Testis (tissue), 3 donors: Measurements from ENCODE around the gene USP20. TPM values are rescaled to one million over a fixed set of nuclear protein-coding genes. Genes with fewer than 3 reads are reported as not detected.

Source experiments
- DNase-seq: peaks from one replicate; pipeline ENCODE4 v3.0.0-alpha.2; 2019
- H3K27ac ChIP-seq, 2 donors: fragments of 200-600 bp; sonication (generic); one replicate each; pipeline ENCODE4 v1.5.1; 2019
- H3K27me3 ChIP-seq: fragments of 200-600 bp; sonication (generic); one replicate; pipeline ENCODE4 v1.5.1; 2019
- H3K36me3 ChIP-seq: fragments of 200-600 bp; sonication (generic); one replicate; pipeline ENCODE4 v1.5.1; 2017; ENCODE audit warnings: low read depth; ENCODE audit errors: missing control alignments
- H3K4me1 ChIP-seq: fragments of 200-600 bp; sonication (generic); one replicate; pipeline ENCODE4 v1.5.1; 2019
- H3K4me3 ChIP-seq, 2 donors: fragments of 200-600 bp; sonication (generic); one replicate each; pipeline ENCODE4 v1.5.1; 2017 to 2019
- H3K9me3 ChIP-seq: fragments of 200-600 bp; sonication (generic); one replicate; pipeline ENCODE4 v1.5.1; 2017
- CTCF ChIP-seq, 3 experiments: fragments of 450-650 bp in 2 of 3; fragments of 200-600 bp in 1 of 3; sonication (generic) in 1 of 3; IDR thresholded peaks; one replicate each; pipeline ENCODE4 v1.5.1; 2016 to 2019; ENCODE audit warnings: antibody characterized with exemption in 3 of 3, mild to moderate bottlenecking in 2 of 3, moderate library complexity in 1 of 3
- POLR2A ChIP-seq: fragments of 450-650 bp; IDR thresholded peaks from one replicate; pipeline ENCODE4 v1.6.1; 2017; ENCODE audit warnings: antibody characterized with exemption, mild to moderate bottlenecking, moderate library complexity
- WGBS, 2 donors: methylation state at CpG; one replicate each; pipeline ENCODE4 v1.1.5; 2018; 5-methylcytosine and 5-hydroxymethylcytosine counted together
- intact Hi-C: fragments of 100-400 bp; cut with DNase I; formaldehyde crosslinking; loops from one replicate; pipeline ENCODE4 v1.15.1; 2023; ENCODE audit warnings: low total_unique reads
- polyA plus RNA-seq: library from polyadenylated mRNA; stranded (reverse); fragments of 350-450 nt; fragmentation: Illumina TruSeq; extraction: RNeasy Lipid Tissue Mini Kit (QIAGEN cat#74804); gene quantifications from one replicate; pipeline ENCODE4 v1.2.3, GENCODE V29; 2014; ENCODE audit warnings: low read depth, low replicate concordance; ENCODE audit not compliant: insufficient read depth
- total RNA-seq, 2 donors: library from RNA; depleted of rRNA; stranded (reverse); fragments of >200 nt; gene quantifications; one replicate each; pipeline ENCODE4 v1.2.3, GENCODE V29; 2016

The USP20 gene
- total and polyA plus RNA-seq, 3 donors from 2014 or later = 37.4 to 48.3 (median 46.8) TPM

DNA sequence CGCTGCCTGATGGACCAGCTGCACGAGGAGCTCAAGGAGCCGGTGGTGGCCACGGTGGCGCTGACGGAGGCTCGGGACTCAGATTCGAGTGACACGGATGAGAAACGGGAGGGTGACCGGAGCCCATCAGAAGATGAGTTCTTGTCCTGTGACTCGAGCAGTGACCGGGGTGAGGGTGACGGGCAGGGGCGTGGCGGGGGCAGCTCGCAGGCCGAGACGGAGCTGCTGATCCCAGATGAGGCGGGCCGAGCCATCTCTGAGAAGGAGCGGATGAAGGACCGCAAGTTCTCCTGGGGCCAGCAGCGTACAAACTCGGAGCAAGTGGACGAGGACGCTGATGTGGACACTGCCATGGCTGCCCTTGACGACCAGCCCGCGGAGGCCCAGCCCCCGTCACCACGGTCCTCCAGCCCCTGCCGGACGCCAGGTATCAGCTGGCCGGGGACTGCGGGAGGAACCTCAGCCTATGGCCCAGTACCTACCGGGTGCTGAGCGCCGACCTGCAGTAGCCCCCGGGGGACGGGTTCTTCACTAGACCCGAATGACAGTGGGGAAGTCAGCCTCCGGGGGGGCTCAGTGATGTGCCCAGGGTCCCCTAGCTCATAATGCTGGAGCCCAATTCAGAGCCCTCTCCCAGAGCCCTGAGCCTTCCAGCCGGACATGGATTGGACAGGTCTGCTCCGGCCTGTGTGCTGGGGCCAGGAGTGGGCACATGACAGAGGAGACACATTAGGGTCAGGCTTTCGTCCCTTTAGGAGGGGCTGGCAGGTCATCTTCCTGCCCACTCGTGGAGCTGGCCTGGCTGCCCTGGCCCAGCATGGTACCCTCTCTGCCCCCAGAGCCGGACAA lies 33.0 kb downstream of the USP20 start:
- WGBS, 2 donors = 82 to 85% methylated on average over 20 to 48 of the region's 48 CpGs
- H3K27ac ChIP-seq = no peak overlapping the region
- H3K4me3 ChIP-seq = no peak overlapping the region
- H3K4me1 ChIP-seq = no peaks in the 10 kb centered on the region
- no peaks in the 10 kb centered on the region for H3K9me3 ChIP-seq
- TF ChIP-seq CTCF (IDR thresholded peaks at IDR 0.05) = no peak
- TF ChIP-seq POLR2A = no peak
- no peaks in the 10 kb centered on the region for H3K27me3 ChIP-seq
- intact Hi-C loops = no loop called here
- DNase-seq = no peak
- H3K36me3 ChIP-seq = no peaks in the 10 kb centered on the region

DNA sequence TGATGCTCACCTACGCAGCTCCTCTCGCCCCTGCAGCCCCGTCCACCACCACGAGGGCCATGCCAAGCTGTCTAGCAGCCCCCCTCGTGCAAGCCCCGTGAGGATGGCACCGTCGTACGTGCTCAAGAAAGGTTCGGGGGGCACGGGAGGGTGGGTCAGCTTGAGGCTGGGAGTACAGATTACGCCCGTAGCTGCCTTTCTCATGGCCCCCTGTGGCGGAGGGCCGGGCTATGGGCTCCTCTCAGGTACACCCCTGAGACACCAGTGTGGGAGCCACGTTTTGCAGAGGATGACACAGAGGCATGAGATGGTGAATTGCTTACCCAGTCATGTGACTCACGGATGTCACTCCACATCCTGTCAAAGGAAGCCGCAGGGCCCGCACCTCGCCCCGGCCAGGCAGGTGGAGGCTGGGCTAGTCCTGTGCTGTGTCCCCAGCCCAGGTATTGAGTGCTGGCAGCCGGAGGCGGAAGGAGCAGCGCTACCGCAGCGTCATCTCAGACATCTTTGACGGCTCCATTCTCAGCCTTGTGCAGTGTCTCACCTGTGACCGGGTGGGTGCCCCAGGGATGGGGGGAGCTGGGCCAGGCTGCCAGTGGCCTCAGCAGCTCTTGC lies 33.7 kb downstream of the USP20 start:
- H3K9me3 ChIP-seq = no peaks in the 10 kb centered on the region
- intact Hi-C loops = no loop called here
- no peaks in the 10 kb centered on the region for H3K4me1 ChIP-seq
- H3K4me3 ChIP-seq = no peak overlapping the region
- 92 to 93% methylated on average over 21 to 28 of the region's 28 CpGs for WGBS, 2 donors
- no peak overlapping the region for H3K27ac ChIP-seq
- no peak for DNase-seq
- no peaks in the 10 kb centered on the region for H3K36me3 ChIP-seq
- no peaks in the 10 kb centered on the region for H3K27me3 ChIP-seq
- no peak for TF ChIP-seq POLR2A
- no peak for TF ChIP-seq CTCF (IDR thresholded peaks at IDR 0.05)

DNA sequence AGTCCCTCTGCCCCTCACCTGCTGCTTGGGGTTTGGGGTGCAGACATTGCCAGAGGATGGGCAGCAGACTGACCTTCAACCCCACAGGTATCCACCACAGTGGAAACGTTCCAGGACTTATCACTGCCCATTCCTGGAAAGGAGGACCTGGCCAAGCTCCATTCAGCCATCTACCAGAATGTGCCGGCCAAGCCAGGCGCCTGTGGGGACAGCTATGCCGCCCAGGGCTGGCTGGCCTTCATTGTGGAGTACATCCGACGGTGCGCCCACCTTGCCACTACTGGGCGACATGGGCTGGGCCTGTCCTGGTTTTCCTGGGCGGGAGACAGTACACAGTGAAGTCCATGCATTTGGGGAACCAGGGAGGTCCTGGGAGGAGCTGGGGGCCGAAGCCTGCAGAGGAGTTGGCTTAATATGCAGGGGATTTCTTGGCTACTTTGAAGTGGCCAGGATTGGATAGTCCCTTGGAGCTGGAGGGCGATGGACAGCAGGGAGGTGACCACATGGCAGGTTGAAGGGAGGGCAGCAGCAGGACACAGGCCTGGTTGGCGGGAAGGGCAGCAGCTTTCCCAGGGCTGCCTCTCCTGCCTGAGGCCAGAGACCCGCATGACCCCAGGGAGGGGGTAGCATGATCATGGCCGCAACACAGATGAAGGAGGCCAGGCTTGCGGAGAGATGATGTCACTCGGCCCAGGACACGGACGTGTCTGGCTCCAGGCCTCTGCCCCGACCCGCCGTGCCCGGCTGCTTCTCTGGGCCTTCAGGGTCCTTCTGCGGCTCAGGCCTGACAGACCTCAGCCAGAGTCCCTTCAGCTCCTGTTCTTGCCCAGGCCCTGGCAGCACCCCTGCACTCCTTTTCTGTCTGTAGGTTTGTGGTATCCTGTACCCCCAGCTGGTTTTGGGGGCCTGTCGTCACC lies 34.6 kb downstream of the USP20 start:
- Histone ChIP-seq H3K4me1 (no peaks in the 10 kb centered on the region), H3K27ac (no peak overlapping the region), H3K4me3 (no peak overlapping the region), H3K27me3 (no peaks in the 10 kb centered on the region), H3K9me3 (no peaks in the 10 kb centered on the region), H3K36me3 (no peaks in the 10 kb centered on the region)
- 91 to 93% methylated on average over 10 to 24 of the region's 24 CpGs for WGBS, 2 donors
- no peak for DNase-seq
- intact Hi-C loops = no loop called here
- TF ChIP-seq CTCF (IDR thresholded peaks at IDR 0.05) (no peak), POLR2A (no peak)

- intact Hi-C loops = no loop called here
- Histone ChIP-seq H3K36me3 (no peaks in the 10 kb centered on the region), H3K4me1 (no peaks in the 10 kb centered on the region), H3K27ac (no peak overlapping the region), H3K4me3 (no peak overlapping the region), H3K27me3 (no peaks in the 10 kb centered on the region), H3K9me3 (no peaks in the 10 kb centered on the region)
- DNase-seq = no peak
- 90 to 94% methylated on average over 10 of the region's 11 CpGs for WGBS, 2 donors
- TF ChIP-seq CTCF (IDR thresholded peaks at IDR 0.05) (no peak), POLR2A (no peak)
Measured at GRCh38 chr9:129871046-129871445, 35.8 kb downstream of the USP20 start.
